GM19043 (cell line): ENCODE results near the gene LRRFIP1.

Source experiments
- ATAC-seq: cut with Tn5 transposase; IDR thresholded peaks from one replicate; pipeline ENCODE4 v1.9.1; 2021; ENCODE audit warnings: low read depth; ENCODE audit not compliant: unreplicated experiment

Gene LRRFIP1

GRCh38 chr2:237638176-237638575, 10.8 kb downstream of the LRRFIP1 start:
- no peak for ATAC-seq

GRCh38 chr2:237639052-237639835, 11.9 kb downstream of the LRRFIP1 start:
- no peak for ATAC-seq

GRCh38 chr2:237639836-237640220, 12.4 kb downstream of the LRRFIP1 start:
- no peak for ATAC-seq

DNA sequence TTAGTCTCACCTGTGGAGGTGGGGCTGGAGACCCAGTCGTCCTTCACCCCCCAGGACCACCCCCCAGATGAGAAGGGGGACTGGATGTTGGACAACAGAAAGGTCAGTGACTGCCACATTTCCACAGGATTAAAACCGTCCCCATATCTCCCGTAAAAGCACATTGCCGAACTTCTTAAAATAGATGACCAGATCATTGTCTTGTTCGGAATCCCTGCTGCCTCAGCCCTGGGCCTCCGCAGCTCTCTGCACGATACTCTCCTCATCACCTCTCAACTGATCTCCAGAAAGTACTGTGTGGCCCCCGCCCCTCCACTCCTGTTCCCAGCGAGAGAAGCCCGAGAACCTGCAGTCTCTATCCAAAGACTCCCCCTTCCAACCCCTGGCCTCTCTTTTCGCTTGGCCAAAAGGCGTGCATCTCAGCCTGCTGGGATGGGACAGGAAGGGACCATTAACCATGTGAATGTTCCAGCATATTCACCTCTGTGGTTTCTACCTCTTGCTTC, 13.2 kb downstream of the LRRFIP1 start:
- no peak for ATAC-seq

DNA sequence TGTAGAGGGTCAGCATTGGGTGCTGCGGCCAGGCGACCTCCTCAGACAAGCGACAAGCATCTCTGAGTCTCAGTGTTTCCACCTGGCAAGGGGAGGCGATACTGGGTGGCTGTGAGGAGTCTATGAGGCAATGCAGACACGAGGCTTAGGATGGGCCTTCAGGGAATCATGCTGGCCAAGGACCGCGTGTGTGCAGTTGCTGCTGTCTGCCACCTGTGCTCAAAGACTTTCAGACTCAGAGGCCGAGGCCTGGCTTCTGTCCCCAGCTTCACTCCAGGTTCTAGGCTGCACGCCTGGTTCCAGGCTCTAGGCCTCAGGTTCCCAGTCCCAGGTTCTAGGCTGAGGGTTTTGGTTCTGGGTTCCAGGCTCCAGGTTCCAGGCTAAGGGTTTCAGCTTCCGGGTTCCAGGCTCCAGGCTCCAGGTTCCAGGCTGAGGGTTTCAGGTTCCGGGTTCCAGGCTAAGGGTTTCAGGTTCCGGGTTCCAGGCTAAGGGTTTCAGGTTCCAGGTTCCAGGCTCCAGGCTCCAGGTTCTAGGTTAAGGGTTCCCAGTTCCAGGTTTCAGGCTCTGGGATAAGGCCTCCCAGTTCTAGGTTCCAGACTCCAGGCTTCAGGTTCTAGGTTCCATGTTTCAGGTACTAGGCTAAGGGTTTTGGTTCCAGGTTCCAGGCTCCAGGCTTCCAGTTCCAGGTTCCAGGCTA, 14.8 kb downstream of the LRRFIP1 start:
- ATAC-seq = no peak

DNA sequence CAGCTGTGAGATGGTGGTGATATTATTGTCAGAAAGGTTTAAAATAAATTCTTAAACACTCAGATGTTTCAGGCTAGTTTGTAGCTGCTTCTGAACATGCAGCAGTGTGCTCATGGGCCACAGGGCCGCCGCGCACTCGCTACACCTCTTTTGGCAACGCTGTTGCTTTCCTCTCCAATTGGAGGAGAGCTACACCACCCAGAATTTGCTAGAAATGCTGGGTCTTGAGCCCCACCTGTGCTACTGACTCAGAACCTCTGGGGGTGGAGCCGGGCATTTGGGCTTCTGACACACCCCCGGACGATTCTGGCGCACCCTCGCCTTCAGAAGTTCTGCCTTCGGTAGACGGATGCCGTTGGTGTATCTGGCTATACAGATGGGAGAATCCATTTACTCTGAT, 15.7 kb downstream of the LRRFIP1 start:
- ATAC-seq = no peak

GRCh38 chr2:237643582-237644380, 16.4 kb downstream of the LRRFIP1 start:
- ATAC-seq = no peak

DNA sequence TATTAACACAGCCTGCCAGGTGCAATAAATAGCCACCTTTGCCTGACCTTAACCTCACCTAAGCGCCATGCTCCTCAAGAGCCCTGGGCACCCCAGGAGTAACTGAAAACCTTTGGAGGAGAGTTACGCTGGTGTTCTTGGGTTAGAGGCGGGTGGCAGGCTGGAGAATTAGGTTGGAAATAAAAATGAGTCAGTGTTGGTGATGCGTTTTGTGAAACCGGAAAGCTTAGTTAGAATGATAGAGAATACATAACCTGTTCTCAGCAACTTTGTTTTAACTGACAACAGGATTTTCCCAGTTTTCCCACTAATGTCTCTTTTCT, 17.0 kb downstream of the LRRFIP1 start:
- no peak for ATAC-seq

- no peak for ATAC-seq
These were observed 17.9 kb downstream of the LRRFIP1 start for GRCh38 chr2:237645261-237645660.

GRCh38 chr2:237647176-237648015, 20.0 kb downstream of the LRRFIP1 start:
- no peak for ATAC-seq

DNA sequence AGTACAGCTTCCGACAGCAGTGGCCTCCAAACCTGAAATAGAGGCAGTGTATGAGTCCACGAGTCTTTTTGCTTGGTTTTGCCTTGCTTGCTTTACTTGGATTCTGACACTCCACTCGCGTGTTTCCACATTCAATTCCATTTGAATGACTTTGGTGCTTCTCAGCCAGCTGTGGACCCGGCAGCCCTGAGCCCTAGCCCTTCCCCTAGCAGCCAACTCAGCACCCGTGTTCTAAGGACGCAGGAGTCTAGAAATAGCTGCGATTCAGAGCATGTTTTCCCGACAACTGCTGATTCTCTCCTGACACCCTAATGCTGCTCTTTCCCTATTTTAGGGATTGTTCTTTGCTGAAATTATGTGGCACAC, 20.6 kb downstream of the LRRFIP1 start:
- ATAC-seq = no peak

- ATAC-seq = no peak
These were observed 22.4 kb downstream of the LRRFIP1 start for GRCh38 chr2:237649541-237650454.

DNA sequence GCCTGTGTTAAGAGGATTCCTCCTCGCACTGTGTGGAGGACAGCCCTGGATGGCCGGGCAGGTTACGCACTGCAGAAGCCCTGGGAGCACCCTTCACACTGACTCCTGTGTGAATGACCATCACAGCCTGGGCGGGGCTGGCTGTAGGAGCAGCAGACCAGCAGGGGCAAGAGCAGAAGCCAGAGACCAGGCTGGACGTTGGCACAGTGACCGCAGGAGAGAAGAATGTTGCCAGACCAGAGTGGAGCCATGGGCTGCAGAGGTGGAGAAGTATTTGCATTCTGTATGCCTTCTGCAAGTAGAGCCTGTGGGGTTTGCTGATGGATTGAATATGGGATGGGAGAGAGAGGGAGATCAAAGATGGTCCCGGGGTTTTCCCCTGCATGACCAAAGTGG, 23.1 kb downstream of the LRRFIP1 start:
- ATAC-seq = no peak

DNA sequence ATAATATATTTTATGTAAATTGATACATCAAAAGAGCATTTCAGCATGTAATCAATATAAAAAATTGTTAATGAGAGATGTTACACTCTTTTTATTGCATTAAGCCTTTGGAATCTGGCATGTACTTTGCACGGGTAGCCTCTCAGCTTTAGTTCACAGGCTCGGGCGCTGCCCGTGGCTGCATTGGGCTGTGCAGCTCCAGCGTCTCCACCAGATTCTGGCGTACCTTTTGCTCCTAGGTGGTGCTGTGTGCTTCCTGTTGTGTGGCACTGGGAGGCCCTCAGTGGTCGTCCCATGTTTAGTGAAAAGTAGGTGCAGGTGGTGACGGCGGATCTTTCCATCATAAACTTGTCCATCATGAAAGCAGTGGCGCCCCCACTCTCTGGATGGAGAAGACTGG, 24.4 kb downstream of the LRRFIP1 start:
- no peak for ATAC-seq

DNA sequence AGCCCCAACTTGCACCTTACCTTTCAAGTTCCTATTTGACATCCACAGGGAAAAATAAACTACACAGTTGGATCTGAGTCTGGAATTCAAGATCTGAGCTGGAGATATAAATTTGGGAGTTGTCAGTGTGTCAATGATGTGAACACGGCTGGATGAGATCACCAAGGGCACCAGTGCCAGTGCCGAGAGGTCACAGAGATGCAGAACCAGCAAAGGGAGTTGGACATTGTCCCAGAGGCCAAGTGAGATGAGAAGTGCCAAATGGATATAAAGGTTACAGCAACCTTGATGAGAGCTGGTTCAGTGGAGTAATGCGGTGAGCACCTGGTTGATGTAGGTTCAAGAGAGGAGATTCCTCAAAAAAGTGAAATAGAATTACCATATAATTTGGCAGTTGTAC, 24.8 kb downstream of the LRRFIP1 start:
- ATAC-seq = no peak

DNA sequence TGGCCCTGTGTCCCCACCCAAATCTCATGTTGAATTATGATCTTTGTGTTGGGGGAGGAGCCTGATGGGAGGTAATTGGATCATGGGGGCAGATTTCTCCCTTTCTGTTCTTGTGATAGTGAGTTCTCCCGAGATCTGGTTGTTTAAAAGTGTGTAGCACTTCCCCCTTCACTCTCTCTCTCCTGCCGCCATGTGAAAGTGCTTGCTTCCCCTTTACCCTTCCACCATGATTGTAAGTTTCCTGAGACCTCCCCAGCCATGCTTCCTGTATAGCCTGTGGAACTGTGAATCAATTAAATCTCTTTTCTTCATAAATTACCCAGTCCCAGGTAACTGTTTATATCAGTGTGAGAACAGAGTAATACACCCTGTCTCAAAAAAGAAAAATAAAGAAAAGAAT, 25.5 kb downstream of the LRRFIP1 start:
- no peak for ATAC-seq

- ATAC-seq = no peak
These were observed 26.6 kb downstream of the LRRFIP1 start for GRCh38 chr2:237653776-237654558.

- no peak for ATAC-seq
These were observed 29.7 kb downstream of the LRRFIP1 start for GRCh38 chr2:237657063-237657462.
